SK-N-SH (cell line): ENCODE data around the gene SFXN3. TPM values are rescaled to one million over a fixed set of nuclear protein-coding genes. Genes with fewer than 3 reads are reported as not detected.

Experiments
- CTCF ChIA-PET: fragments of 300-600, 350-600 bp; formaldehyde crosslinking; extraction: SDS; loops from one replicate; lab custom pipeline; 2021; lab: Yijun Ruan, JAX
- POLR2A ChIA-PET: fragments of 350-600 bp; sonication (Branson Sonifier 250); formaldehyde crosslinking; extraction: SDS; loops from one replicate; lab custom pipeline; 2020; ENCODE audit warnings: antibody characterized with exemption, inconsistent platforms; lab: Yijun Ruan, JAX
- DNase-seq: peaks from one replicate; pipeline ENCODE4 v3.0.0; 2012
- H2AFZ ChIP-seq: fragments of 200-600 bp; sonication (generic); 2 replicates; pipeline ENCODE4 v1.8.1; 2016; ENCODE audit warnings: antibody characterized with exemption, mild to moderate bottlenecking, low read depth
- H3F3A ChIP-seq: fragments of 200-600 bp; sonication (generic); replicated peaks from 2 replicates; pipeline ENCODE3; 2016; ENCODE audit warnings: antibody characterized with exemption, mild to moderate bottlenecking; ENCODE audit not compliant: insufficient read depth
- H3K27ac ChIP-seq, 2 experiments: fragments of 200-500 bp in 1 of 2; fragments of 200-600 bp in 1 of 2; sonication (Bioruptor generic) in 1 of 2; sonication (generic), shearing (Covaris generic) in 1 of 2; 2 replicates each; pipeline versions ENCODE4 v1.5.1 to v1.6.1; 2014 to 2016; ENCODE audit warnings: low read depth in 2 of 2, inconsistent platforms in 1 of 2, low read length in 1 of 2, mild to moderate bottlenecking in 1 of 2, mixed read lengths in 1 of 2
- H3K27me3 ChIP-seq: fragments of 200-600 bp; sonication (generic), shearing (Covaris generic); 2 replicates; pipeline ENCODE4 v1.6.1; 2016; ENCODE audit warnings: mixed run types; ENCODE audit not compliant: insufficient read depth
- H3K36me3 ChIP-seq, 2 experiments: fragments of 200-500 bp in 1 of 2; fragments of 200-600 bp in 1 of 2; sonication (Bioruptor generic) in 1 of 2; sonication (generic) in 1 of 2; replicated peaks in 1 of 2; 2 replicates each; pipeline versions ENCODE3 to v1.5.1; 2014 to 2016; ENCODE audit warnings: low read length in 1 of 2, mild to moderate bottlenecking in 1 of 2; ENCODE audit not compliant: insufficient read depth in 2 of 2, control insufficient read depth in 1 of 2
- H3K4me1 ChIP-seq, 2 experiments: fragments of 200-500 bp in 1 of 2; fragments of 200-600 bp in 1 of 2; sonication (Bioruptor generic) in 1 of 2; sonication (generic), shearing (Covaris generic) in 1 of 2; 2 replicates each; pipeline versions ENCODE4 v1.5.1 to v1.6.1; 2014 to 2016; ENCODE audit warnings: low read depth in 1 of 2, low read length in 1 of 2, mixed run types in 1 of 2; ENCODE audit not compliant: insufficient read depth in 2 of 2, control insufficient read depth in 1 of 2
- H3K4me2 ChIP-seq: fragments of 200-600 bp; sonication (generic), shearing (Covaris generic); 2 replicates; pipeline ENCODE4 v1.6.1; 2017; ENCODE audit warnings: mixed run types
- H3K4me3 ChIP-seq, 2 experiments: fragments of 200-500 bp in 1 of 2; fragments of 200-600 bp in 1 of 2; sonication (Bioruptor generic) in 1 of 2; sonication (generic), shearing (Covaris generic) in 1 of 2; 2 replicates each; pipeline versions ENCODE4 v1.5.1 to v1.8.1; 2014 to 2016; ENCODE audit warnings: low read depth in 2 of 2, inconsistent platforms in 1 of 2, low read length in 1 of 2, mild to moderate bottlenecking in 1 of 2, mixed read lengths in 1 of 2, moderate library complexity in 1 of 2
- H3K79me2 ChIP-seq: fragments of 200-600 bp; sonication (generic); 2 replicates; pipeline ENCODE4 v1.8.1; 2017; ENCODE audit warnings: mild to moderate bottlenecking; ENCODE audit not compliant: insufficient read depth
- H3K9ac ChIP-seq: fragments of 200-600 bp; sonication (generic); 2 replicates; pipeline ENCODE4 v1.6.1; 2017; ENCODE audit warnings: mixed run types
- H3K9me2 ChIP-seq: fragments of 200-600 bp; sonication (generic); 2 replicates; pipeline ENCODE4 v1.6.1; 2017; ENCODE audit warnings: mixed run types
- H3K9me3 ChIP-seq: fragments of 200-600 bp; sonication (generic); 2 replicates; pipeline ENCODE4 v1.6.1; 2017; ENCODE audit warnings: mixed run types, mild to moderate bottlenecking, moderate library complexity
- H4K20me1 ChIP-seq: fragments of 200-600 bp; sonication (generic); 2 replicates; pipeline ENCODE4 v1.6.1; 2017; ENCODE audit warnings: mild to moderate bottlenecking, mixed run types; ENCODE audit not compliant: insufficient read depth
- CTCF ChIP-seq: fragments of 200-600 bp; sonication (generic); IDR thresholded peaks from 2 replicates; pipeline ENCODE4 v1.6.1; 2017; ENCODE audit warnings: antibody characterized with exemption, mild to moderate bottlenecking, moderate library complexity
- ELF1 ChIP-seq: IDR thresholded peaks from 2 replicates; pipeline ENCODE4 v1.4.0; 2012
- EZH2phosphoT487 ChIP-seq: fragments of 200-600 bp; sonication (generic); IDR thresholded peaks from 2 replicates; pipeline ENCODE4 v1.6.1; 2017; ENCODE audit warnings: low read depth, mixed run types, mild to moderate bottlenecking, antibody characterized with exemption, moderate library complexity, borderline replicate concordance
- FOXJ3 ChIP-seq: sonication (generic); formaldehyde crosslinking; IDR thresholded peaks from 2 replicates; pipeline ENCODE4 v1.5.1; 2020; ENCODE audit warnings: mild to moderate bottlenecking, missing genetic modification reagents
- FOXM1 ChIP-seq: IDR thresholded peaks from 2 replicates; pipeline ENCODE4 v1.4.0; 2012; ENCODE audit warnings: low read depth, mild to moderate bottlenecking
- JUND ChIP-seq: IDR thresholded peaks from 2 replicates; pipeline ENCODE4 v1.4.0; 2012
- MXI1 ChIP-seq: IDR thresholded peaks from 2 replicates; pipeline ENCODE4 v1.6.1; 2012; ENCODE audit warnings: mild to moderate bottlenecking, low read depth, low read length, improper control_type of control experiment
- NRF1 ChIP-seq: IDR thresholded peaks from 2 replicates; pipeline ENCODE4 v1.6.1; 2012; ENCODE audit warnings: low read depth, mild to moderate bottlenecking, low read length
- PBX3 ChIP-seq: IDR thresholded peaks from 2 replicates; pipeline ENCODE4; 2012
- POLR2AphosphoS5 ChIP-seq: IDR thresholded peaks from 2 replicates; pipeline ENCODE4 v1.6.1; 2012; ENCODE audit warnings: low read depth, low read length
- RCOR1 ChIP-seq: fragments of 150-350 bp; IDR thresholded peaks from 2 replicates; pipeline ENCODE4 v1.6.1; 2017; ENCODE audit warnings: antibody characterized with exemption, low read length
- REST ChIP-seq: IDR thresholded peaks from 2 replicates; pipeline ENCODE4 v1.6.1; 2012; ENCODE audit warnings: mild to moderate bottlenecking, low read depth, low read length, moderate library complexity
- RFX5 ChIP-seq: IDR thresholded peaks from 2 replicates; pipeline ENCODE4 v1.6.1; 2012; ENCODE audit warnings: mild to moderate bottlenecking, improper control_type of control experiment, low read length
- RXRA ChIP-seq: IDR thresholded peaks from 2 replicates; pipeline ENCODE4 v1.4.0; 2012; ENCODE audit warnings: low read depth, mild to moderate bottlenecking, borderline replicate concordance
- TCF12 ChIP-seq: IDR thresholded peaks from 2 replicates; pipeline ENCODE4 v1.4.0; 2012
- TEAD4 ChIP-seq: IDR thresholded peaks from 2 replicates; pipeline ENCODE4 v1.4.0; 2012; ENCODE audit warnings: mild to moderate bottlenecking, borderline replicate concordance; ENCODE audit not compliant: insufficient read depth
- USF2 ChIP-seq: fragments of 150-350 bp; IDR thresholded peaks from 2 replicates; pipeline ENCODE4 v1.6.1; 2017; ENCODE audit warnings: antibody characterized with exemption, low read length, low read depth, borderline replicate concordance
- ZBTB33 ChIP-seq: IDR thresholded peaks from 2 replicates; pipeline ENCODE4 v1.4.0; 2012; ENCODE audit warnings: low read depth, borderline replicate concordance
- WGBS: methylation state at CpG from one replicate; pipeline ENCODE4 v1.1.6; 2017; ENCODE audit warnings: low lambda C conversion rate; 5-methylcytosine and 5-hydroxymethylcytosine counted together
- polyA plus RNA-seq, 3 experiments: library from polyadenylated mRNA; depleted of rRNA; stranded (reverse); fragments of >200 nt; gene quantifications; 2 replicates each; pipeline ENCODE4 v1.2.3, GENCODE V29; 2012

The SFXN3 gene
- polyA plus RNA-seq, 1 of the 3 experiments (the other 2 are of a cell fraction) = 142 TPM

GRCh38 chr10:101087965-101088364 lies 56.9 kb downstream of the SFXN3 start (continued):
- no peak for TF ChIP-seq REST
- no peak for TF ChIP-seq CTCF
- TF ChIP-seq, all 33 proteins: peak for 6

GRCh38 chr10:101089520-101090299 lies 58.7 kb downstream of the SFXN3 start:
- Histone ChIP-seq H3K27ac (no peak overlapping the region), H3F3A (no peaks in the 10 kb centered on the region), H3K4me1 (peaks cover 0 to 23% of the 10 kb centered on the region in 2 experiments; a peak in 1 of 4 replicates), H2AFZ (no peak overlapping the region), H3K9me2 (no peaks in the 10 kb centered on the region), H4K20me1 (no peaks in the 10 kb centered on the region), H3K9me3 (no peaks in the 10 kb centered on the region), H3K4me2 (no peak overlapping the region), H3K4me3 (no peak overlapping the region), H3K27me3 (peaks cover 50% of the 10 kb centered on the region; the same call in 1 of the 2 replicates), H3K36me3 (no peaks in the 10 kb centered on the region), H3K9ac (no peak overlapping the region), H3K79me2 (no peaks in the 10 kb centered on the region)
- POLR2A ChIA-PET = no interaction called here
- CTCF ChIA-PET = interaction anchor here (1.3 to 32.9 kb wide), 5 partner anchors 7 to 90 kb away, joined by 3 to 972 read pairs (median 12); partner anchors contain the start of genes LZTS2 and TLX1
- no peak for DNase-seq
- 51% methylated on average over 5 of the region's 11 CpGs for WGBS
- no peak for TF ChIP-seq ZBTB33
- TF ChIP-seq PBX3 = no peak
- no peak for TF ChIP-seq USF2
- no peak for TF ChIP-seq EZH2phosphoT487
- TF ChIP-seq POLR2AphosphoS5 = no peak
- TF ChIP-seq TEAD4 = no peak
- no peak for TF ChIP-seq RCOR1
- TF ChIP-seq TCF12 = no peak
- no peak for TF ChIP-seq RXRA
- TF ChIP-seq RFX5 = no peak
- no peak for TF ChIP-seq JUND
- no peak for TF ChIP-seq FOXM1
- TF ChIP-seq ELF1 = no peak
- no peak for TF ChIP-seq MXI1
- no peak for TF ChIP-seq CTCF
- TF ChIP-seq NRF1 = no peak
- no peak for TF ChIP-seq FOXJ3
